D721Med (cell line): ENCODE data around the gene ADAMTS17.
A peak's percentile ranks its signal among the peaks of the same experiment; 100 is the strongest.

ENCODE experiments used
- DNase-seq: peaks from one replicate; pipeline ENCODE4 v3.0.0; 2011; ENCODE audit warnings: low spot score; ENCODE audit not compliant: insufficient read length
- FAIRE-seq: peaks from 2 replicates; lab custom pipeline; 2011; peaks lifted over from hg19 to GRCh38; lab: Jason Lieb, UNC
- CTCF ChIP-seq: IDR thresholded peaks from 2 replicates; pipeline ENCODE4 v1.5.1; 2012; ENCODE audit warnings: mild to moderate bottlenecking, control low read depth; ENCODE audit not compliant: insufficient read depth; ENCODE audit errors: missing control alignments

ADAMTS17 gene

GRCh38 chr15:100341750-100342560 lies at the start of gene ADAMTS17:
ADAMTS17 (minus strand) TSS chr15:100341975; CDS start chr15:100341899, 76 bp downstream.
- peak; percentile 75 for TF ChIP-seq CTCF
- FAIRE-seq = no peak
- DNase-seq = peak; percentile 18

GRCh38 chr15:100385300-100386050 lies 43.7 kb upstream of the ADAMTS17 start:
- TF ChIP-seq CTCF = no peak
- no peak for FAIRE-seq
- no peak for DNase-seq

GRCh38 chr15:100384108-100384410 lies 42.3 kb upstream of the ADAMTS17 start:
- FAIRE-seq (no peak), DNase-seq (no peak)
- TF ChIP-seq CTCF = no peak

GRCh38 chr15:100383302-100384107 lies 41.7 kb upstream of the ADAMTS17 start:
- peak; percentile 31 for TF ChIP-seq CTCF
- FAIRE-seq (no peak), DNase-seq (no peak)

- FAIRE-seq (no peak), DNase-seq (no peak)
- TF ChIP-seq CTCF = no peak
Measured at GRCh38 chr15:100373942-100374341, 32.2 kb upstream of the ADAMTS17 start.

GRCh38 chr15:100373120-100373896 lies 31.5 kb upstream of the ADAMTS17 start:
- FAIRE-seq (no peak), DNase-seq (no peak)
- TF ChIP-seq CTCF = no peak
